ENCODE measurements around the gene CLASP1.
"Not testable (repeated sequence)": the region's sequence is repeated elsewhere in the genome, so short reads cannot be mapped to it uniquely, and the experiment has no call there.

CLASP1 gene

GRCh38 chr2:121647396-121647795 lies 1.9 kb downstream of the CLASP1 start:
- H3K4me3 ChIP-seq (ENCODE audit: low read depth, low read length) = no peak overlapping the region
- no peak for TF ChIP-seq CTCF (IDR thresholded peaks at IDR 0.05; ENCODE audit: borderline replicate concordance, insufficient read depth, low read depth, low read length)

GRCh38 chr2:121644715-121645114 lies 4.5 kb downstream of the CLASP1 start:
- no peak for TF ChIP-seq CTCF (IDR thresholded peaks at IDR 0.05; ENCODE audit: borderline replicate concordance, insufficient read depth, low read depth, low read length)
- no peak overlapping the region for H3K4me3 ChIP-seq (ENCODE audit: low read depth, low read length)

GRCh38 chr2:121643877-121644276 lies 5.4 kb downstream of the CLASP1 start:
- H3K4me3 ChIP-seq (ENCODE audit: low read depth, low read length) = no peak overlapping the region
- TF ChIP-seq CTCF (IDR thresholded peaks at IDR 0.05; ENCODE audit: borderline replicate concordance, insufficient read depth, low read depth, low read length) = no peak

GRCh38 chr2:121640380-121641316 lies 8.6 kb downstream of the CLASP1 start:
- no peak for TF ChIP-seq CTCF (IDR thresholded peaks at IDR 0.05; ENCODE audit: borderline replicate concordance, insufficient read depth, low read depth, low read length)
- no peak overlapping the region for H3K4me3 ChIP-seq (ENCODE audit: low read depth, low read length)

- H3K4me3 ChIP-seq (ENCODE audit: low read depth, low read length) = not testable (repeated sequence)
Observed at GRCh38 chr2:121639846-121640245, 9.4 kb downstream of the CLASP1 start.

GRCh38 chr2:121638333-121638732 lies 10.9 kb downstream of the CLASP1 start:
- no peak for TF ChIP-seq CTCF (IDR thresholded peaks at IDR 0.05; ENCODE audit: borderline replicate concordance, insufficient read depth, low read depth, low read length)
- no peak overlapping the region for H3K4me3 ChIP-seq (ENCODE audit: low read depth, low read length)

- TF ChIP-seq CTCF (IDR thresholded peaks at IDR 0.05; ENCODE audit: borderline replicate concordance, insufficient read depth, low read depth, low read length) = no peak
- no peak overlapping the region for H3K4me3 ChIP-seq (ENCODE audit: low read depth, low read length)
Observed at GRCh38 chr2:121635371-121635770, 13.9 kb downstream of the CLASP1 start.
